Measurements from ENCODE around the gene CCNL2. TPM values are rescaled to one million over a fixed set of nuclear protein-coding genes. Genes with fewer than 3 reads are reported as not detected.

The CCNL2 gene
- total and polyA plus RNA-seq, 2 experiments from 2014 or later, result 115 to 146 TPM

- TF ChIP-seq, protein P1, sequence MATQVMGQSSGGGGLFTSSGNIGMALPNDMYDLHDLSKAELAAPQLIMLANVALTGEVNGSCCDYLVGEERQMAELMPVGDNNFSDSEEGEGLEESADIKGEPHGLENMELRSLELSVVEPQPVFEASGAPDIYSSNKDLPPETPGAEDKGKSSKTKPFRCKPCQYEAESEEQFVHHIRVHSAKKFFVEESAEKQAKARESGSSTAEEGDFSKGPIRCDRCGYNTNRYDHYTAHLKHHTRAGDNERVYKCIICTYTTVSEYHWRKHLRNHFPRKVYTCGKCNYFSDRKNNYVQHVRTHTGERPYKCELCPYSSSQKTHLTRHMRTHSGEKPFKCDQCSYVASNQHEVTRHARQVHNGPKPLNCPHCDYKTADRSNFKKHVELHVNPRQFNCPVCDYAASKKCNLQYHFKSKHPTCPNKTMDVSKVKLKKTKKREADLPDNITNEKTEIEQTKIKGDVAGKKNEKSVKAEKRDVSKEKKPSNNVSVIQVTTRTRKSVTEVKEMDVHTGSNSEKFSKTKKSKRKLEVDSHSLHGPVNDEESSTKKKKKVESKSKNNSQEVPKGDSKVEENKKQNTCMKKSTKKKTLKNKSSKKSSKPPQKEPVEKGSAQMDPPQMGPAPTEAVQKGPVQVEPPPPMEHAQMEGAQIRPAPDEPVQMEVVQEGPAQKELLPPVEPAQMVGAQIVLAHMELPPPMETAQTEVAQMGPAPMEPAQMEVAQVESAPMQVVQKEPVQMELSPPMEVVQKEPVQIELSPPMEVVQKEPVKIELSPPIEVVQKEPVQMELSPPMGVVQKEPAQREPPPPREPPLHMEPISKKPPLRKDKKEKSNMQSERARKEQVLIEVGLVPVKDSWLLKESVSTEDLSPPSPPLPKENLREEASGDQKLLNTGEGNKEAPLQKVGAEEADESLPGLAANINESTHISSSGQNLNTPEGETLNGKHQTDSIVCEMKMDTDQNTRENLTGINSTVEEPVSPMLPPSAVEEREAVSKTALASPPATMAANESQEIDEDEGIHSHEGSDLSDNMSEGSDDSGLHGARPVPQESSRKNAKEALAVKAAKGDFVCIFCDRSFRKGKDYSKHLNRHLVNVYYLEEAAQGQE (IDR thresholded peaks at IDR 0.05; ENCODE audit: unreplicated experiment), result no peak
- TF ChIP-seq NANOG (IDR thresholded peaks at IDR 0.05; ENCODE audit: borderline replicate concordance) (no peak), EZH2phosphoT487 (IDR thresholded peaks at IDR 0.05; ENCODE audit: unreplicated experiment) (no peak)
Observed at GRCh38 chr1:1433804-1434130, 34.6 kb upstream of the CCNL2 start (continued).

GRCh38 chr1:1432951-1433803, 34.0 kb upstream of the CCNL2 start:
- Histone ChIP-seq H3K4me3 (peak overlapping the region; percentile 68), H3K4me1 (ENCODE audit: insufficient read depth) (peaks cover 39% of the 10 kb centered on the region), H3K4me2 (peak overlapping the region; percentile 88), H3K79me2 (replicated peaks; ENCODE audit: insufficient read depth) (0 out of 2 replicates have a peak, but pooled peaks cover 2% of the 10 kb centered on the region), H3K36me3 (ENCODE audit: insufficient read depth) (no peaks in the 10 kb centered on the region), H3K9me2 (ENCODE audit: insufficient read depth) (no peaks in the 10 kb centered on the region), H4K20me1 (replicated peaks; ENCODE audit: insufficient read depth) (no peaks in the 10 kb centered on the region), H3F3A (replicated peaks; ENCODE audit: low read depth) (peaks cover 31% of the 10 kb centered on the region), H3K27ac (ENCODE audit: low read depth) (peak overlapping the region; percentile 81; the same call in 1 of the 2 replicates), H2AFZ (no peak overlapping the region), H3K27me3 (ENCODE audit: insufficient read depth) (no peaks in the 10 kb centered on the region)
- Mint-ChIP-seq H3K36me3 (ENCODE audit: low read depth) (peaks cover 4% of the 10 kb centered on the region; the same call in 2 of the 3 replicates), H3K4me1 (peaks cover 43% of the 10 kb centered on the region), H3K27me3 (ENCODE audit: insufficient read depth, low read depth, poor library complexity) (peaks cover 27% of the 10 kb centered on the region), H3K27ac (peak overlapping the region; percentile 62; the same call in 1 of the 2 replicates), H3K9me3 (peaks cover 10% of the 10 kb centered on the region), H3K4me3 (peak overlapping the region; percentile 72)
- ATAC-seq (peak; percentile 26), DNase-seq (ENCODE audit: low spot score) (peak; percentile 71)
- TF ChIP-seq, protein P1 (IDR thresholded peaks at IDR 0.05; ENCODE audit: unreplicated experiment), result no peak
- TF ChIP-seq, protein P2, sequence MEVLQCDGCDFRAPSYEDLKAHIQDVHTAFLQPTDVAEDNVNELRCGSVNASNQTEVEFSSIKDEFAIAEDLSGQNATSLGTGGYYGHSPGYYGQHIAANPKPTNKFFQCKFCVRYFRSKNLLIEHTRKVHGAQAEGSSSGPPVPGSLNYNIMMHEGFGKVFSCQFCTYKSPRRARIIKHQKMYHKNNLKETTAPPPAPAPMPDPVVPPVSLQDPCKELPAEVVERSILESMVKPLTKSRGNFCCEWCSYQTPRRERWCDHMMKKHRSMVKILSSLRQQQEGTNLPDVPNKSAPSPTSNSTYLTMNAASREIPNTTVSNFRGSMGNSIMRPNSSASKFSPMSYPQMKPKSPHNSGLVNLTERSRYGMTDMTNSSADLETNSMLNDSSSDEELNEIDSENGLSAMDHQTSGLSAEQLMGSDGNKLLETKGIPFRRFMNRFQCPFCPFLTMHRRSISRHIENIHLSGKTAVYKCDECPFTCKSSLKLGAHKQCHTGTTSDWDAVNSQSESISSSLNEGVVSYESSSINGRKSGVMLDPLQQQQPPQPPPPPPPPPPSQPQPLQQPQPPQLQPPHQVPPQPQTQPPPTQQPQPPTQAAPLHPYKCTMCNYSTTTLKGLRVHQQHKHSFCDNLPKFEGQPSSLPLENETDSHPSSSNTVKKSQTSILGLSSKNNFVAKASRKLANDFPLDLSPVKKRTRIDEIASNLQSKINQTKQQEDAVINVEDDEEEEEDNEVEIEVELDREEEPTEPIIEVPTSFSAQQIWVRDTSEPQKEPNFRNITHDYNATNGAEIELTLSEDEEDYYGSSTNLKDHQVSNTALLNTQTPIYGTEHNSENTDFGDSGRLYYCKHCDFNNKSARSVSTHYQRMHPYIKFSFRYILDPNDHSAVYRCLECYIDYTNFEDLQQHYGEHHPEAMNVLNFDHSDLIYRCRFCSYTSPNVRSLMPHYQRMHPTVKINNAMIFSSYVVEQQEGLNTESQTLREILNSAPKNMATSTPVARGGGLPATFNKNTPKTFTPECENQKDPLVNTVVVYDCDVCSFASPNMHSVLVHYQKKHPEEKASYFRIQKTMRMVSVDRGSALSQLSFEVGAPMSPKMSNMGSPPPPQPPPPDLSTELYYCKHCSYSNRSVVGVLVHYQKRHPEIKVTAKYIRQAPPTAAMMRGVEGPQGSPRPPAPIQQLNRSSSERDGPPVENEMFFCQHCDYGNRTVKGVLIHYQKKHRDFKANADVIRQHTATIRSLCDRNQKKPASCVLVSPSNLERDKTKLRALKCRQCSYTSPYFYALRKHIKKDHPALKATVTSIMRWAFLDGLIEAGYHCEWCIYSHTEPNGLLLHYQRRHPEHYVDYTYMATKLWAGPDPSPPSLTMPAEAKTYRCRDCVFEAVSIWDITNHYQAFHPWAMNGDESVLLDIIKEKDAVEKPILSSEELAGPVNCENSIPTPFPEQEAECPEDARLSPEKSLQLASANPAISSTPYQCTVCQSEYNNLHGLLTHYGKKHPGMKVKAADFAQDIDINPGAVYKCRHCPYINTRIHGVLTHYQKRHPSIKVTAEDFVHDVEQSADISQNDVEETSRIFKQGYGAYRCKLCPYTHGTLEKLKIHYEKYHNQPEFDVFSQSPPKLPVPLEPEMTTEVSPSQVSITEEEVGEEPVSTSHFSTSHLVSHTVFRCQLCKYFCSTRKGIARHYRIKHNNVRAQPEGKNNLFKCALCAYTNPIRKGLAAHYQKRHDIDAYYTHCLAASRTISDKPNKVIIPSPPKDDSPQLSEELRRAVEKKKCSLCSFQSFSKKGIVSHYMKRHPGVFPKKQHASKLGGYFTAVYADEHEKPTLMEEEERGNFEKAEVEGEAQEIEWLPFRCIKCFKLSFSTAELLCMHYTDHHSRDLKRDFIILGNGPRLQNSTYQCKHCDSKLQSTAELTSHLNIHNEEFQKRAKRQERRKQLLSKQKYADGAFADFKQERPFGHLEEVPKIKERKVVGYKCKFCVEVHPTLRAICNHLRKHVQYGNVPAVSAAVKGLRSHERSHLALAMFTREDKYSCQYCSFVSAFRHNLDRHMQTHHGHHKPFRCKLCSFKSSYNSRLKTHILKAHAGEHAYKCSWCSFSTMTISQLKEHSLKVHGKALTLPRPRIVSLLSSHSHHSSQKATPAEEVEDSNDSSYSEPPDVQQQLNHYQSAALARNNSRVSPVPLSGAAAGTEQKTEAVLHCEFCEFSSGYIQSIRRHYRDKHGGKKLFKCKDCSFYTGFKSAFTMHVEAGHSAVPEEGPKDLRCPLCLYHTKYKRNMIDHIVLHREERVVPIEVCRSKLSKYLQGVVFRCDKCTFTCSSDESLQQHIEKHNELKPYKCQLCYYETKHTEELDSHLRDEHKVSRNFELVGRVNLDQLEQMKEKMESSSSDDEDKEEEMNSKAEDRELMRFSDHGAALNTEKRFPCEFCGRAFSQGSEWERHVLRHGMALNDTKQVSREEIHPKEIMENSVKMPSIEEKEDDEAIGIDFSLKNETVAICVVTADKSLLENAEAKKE (CRISPR knock-in tag; IDR thresholded peaks at IDR 0.05), result no peak
- TF ChIP-seq EZH2phosphoT487 (IDR thresholded peaks at IDR 0.05; ENCODE audit: unreplicated experiment) (no peak), ETS1 (IDR thresholded peaks at IDR 0.05) (no peak), POLR2AphosphoS5 (IDR thresholded peaks at IDR 0.05; ENCODE audit: low read depth) (no peak), STAT1 (IDR thresholded peaks at IDR 0.05; ENCODE audit: unreplicated experiment) (no peak)
